Lower lobe of right lung (tissue), 2 donors: ENCODE measurements around the gene CALHM1. TPM values are rescaled to one million over a fixed set of nuclear protein-coding genes. Genes with fewer than 3 reads are reported as not detected.
"Not testable (repeated sequence)": the region's sequence is repeated elsewhere in the genome, so short reads cannot be mapped to it uniquely, and the experiment has no call there.

Experiments
- ATAC-seq, 2 donors: fragments of 200-7000 bp; cut with Tn5 transposase; one replicate each; pipeline ENCODE4 v1.9.1; 2020 to 2022; ENCODE audit warnings: mild to moderate bottlenecking in 2 of 2, moderate library complexity in 2 of 2
- DNase-seq: peaks from one replicate; pipeline ENCODE4 v3.0.0-alpha.2; 2020
- H3K27ac ChIP-seq: fragments of 200-600 bp; one replicate; pipeline ENCODE4 v1.8.0; 2022
- H3K27me3 ChIP-seq: fragments of 200-600 bp; one replicate; pipeline ENCODE4 v1.8.0; 2022; ENCODE audit warnings: low read depth
- H3K36me3 ChIP-seq: fragments of 200-600 bp; one replicate; pipeline ENCODE4 v1.8.0; 2022; ENCODE audit warnings: mild to moderate bottlenecking
- H3K4me1 ChIP-seq: fragments of 200-600 bp; one replicate; pipeline ENCODE4 v1.8.0; 2022
- H3K4me3 ChIP-seq: fragments of 200-600 bp; one replicate; pipeline ENCODE4 v1.8.0; 2022; ENCODE audit warnings: mild to moderate bottlenecking
- H3K9me3 ChIP-seq: fragments of 200-600 bp; one replicate; pipeline ENCODE4 v1.8.0; 2022
- intact Hi-C: fragments of 100-400 bp; cut with DNase I; formaldehyde crosslinking; loops from one replicate; pipeline ENCODE4 v1.11.0; 2022
- total RNA-seq: library from RNA; stranded (reverse); fragmentation: NEBNext Ultra II Directional; extraction: Animal tissue kit (Norgen Biotek cat#: 25700); gene quantifications from one replicate; pipeline ENCODE4 v1.2.1, GENCODE V29; 2021
- TF ChIP-seq, protein P1 (sequence below): fragments of 200-600 bp; IDR thresholded peaks from one replicate; pipeline ENCODE4 v1.8.0; 2022; ENCODE audit warnings: antibody characterized with exemption, mild to moderate bottlenecking
- donor health status: DM: no; HTN: yes; CAD: no; lungs with severe emphysema.

Gene CALHM1
- total RNA-seq, 1 donor from 2014 or later, result 0.15 TPM

DNA sequence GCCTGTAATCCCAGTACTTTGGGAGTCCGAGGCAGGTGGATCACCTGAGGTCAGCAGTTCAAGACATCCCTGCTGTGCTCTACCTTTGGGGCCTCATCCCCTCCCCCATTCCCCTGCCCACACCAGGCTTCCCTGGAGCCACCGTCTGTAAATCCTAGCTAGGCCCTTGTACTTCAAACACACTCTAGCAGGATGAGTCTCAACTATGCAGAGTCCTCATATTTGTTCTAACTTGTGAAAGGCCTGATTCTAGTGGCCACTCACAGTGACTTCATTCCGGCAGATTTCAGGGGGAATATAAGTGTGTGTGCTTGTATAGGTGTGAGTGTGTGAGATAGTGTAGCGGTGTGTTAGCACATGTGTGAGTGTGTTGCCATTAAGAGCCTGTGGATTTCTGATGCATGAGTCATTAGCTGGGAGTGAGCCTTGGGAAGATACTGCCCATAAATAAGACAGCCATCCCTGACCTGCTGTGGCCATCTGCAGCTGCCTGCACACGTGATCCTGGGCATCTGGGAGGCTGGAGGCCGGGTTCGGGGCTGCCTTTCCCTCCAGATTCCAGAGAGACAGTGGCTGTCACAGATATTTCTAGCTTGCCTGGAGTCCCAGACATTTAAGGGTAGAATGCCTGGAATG, 33.1 kb upstream of the CALHM1 start:
- Histone ChIP-seq H3K9me3 (no peaks in the 10 kb centered on the region), H3K4me1 (peaks cover 17% of the 10 kb centered on the region), H3K27ac (no peak overlapping the region), H3K27me3 (peaks cover 35% of the 10 kb centered on the region), H3K4me3 (no peak overlapping the region), H3K36me3 (no peaks in the 10 kb centered on the region)
- ATAC-seq (peak in 1 of 2 donors; percentile 39), DNase-seq (no peak)
- intact Hi-C loops, result no loop called here
- TF ChIP-seq, protein P1, sequence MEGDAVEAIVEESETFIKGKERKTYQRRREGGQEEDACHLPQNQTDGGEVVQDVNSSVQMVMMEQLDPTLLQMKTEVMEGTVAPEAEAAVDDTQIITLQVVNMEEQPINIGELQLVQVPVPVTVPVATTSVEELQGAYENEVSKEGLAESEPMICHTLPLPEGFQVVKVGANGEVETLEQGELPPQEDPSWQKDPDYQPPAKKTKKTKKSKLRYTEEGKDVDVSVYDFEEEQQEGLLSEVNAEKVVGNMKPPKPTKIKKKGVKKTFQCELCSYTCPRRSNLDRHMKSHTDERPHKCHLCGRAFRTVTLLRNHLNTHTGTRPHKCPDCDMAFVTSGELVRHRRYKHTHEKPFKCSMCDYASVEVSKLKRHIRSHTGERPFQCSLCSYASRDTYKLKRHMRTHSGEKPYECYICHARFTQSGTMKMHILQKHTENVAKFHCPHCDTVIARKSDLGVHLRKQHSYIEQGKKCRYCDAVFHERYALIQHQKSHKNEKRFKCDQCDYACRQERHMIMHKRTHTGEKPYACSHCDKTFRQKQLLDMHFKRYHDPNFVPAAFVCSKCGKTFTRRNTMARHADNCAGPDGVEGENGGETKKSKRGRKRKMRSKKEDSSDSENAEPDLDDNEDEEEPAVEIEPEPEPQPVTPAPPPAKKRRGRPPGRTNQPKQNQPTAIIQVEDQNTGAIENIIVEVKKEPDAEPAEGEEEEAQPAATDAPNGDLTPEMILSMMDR, result no peak

DNA sequence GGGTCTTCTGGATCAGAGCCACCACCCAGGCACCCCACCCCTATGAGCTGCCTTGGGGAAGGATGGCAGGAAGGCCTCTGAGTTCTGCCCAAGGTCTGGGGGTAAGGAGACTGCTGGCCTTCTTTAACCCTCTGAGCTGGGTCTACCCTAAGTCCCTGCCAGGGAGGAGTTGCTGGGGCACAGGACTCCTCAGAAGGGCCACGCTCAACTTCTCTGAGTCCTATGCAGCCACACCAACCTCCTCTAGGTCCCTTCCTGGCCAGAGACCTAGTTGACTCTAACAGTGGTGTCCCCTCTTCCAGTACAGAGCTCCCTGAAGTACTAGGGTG, 32.2 kb upstream of the CALHM1 start:
- TF ChIP-seq, protein P1, result no peak
- H3K9me3 ChIP-seq, result no peaks in the 10 kb centered on the region
- H3K36me3 ChIP-seq, result no peaks in the 10 kb centered on the region
- no peak overlapping the region for H3K27ac ChIP-seq
- H3K4me1 ChIP-seq, result peaks cover 17% of the 10 kb centered on the region
- no peak for ATAC-seq
- peaks cover 31% of the 10 kb centered on the region for H3K27me3 ChIP-seq
- H3K4me3 ChIP-seq, result no peak overlapping the region
- intact Hi-C loops, result no loop called here
- DNase-seq, result no peak

DNA sequence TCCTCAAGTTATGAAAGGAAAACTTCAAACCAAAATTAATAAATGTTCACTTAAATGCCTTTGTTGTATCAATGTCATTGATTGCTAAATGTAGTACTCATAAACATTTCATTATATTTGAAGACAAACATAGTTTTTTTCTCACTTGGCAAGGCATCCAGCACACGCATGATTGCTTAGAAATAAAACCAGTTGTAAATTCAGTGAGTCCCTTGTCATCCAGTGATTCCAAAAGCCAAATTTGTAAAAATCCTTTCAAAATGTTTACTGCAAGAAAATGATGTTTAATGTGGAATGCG, 28.7 kb upstream of the CALHM1 start:
- intact Hi-C loops, result loop anchor here (10.0 kb wide), 1 partner anchor 73 kb away; no protein-coding TSS in a partner anchor
- H3K4me3 ChIP-seq, result no peak overlapping the region
- H3K27me3 ChIP-seq, result no peaks in the 10 kb centered on the region
- no peaks in the 10 kb centered on the region for H3K36me3 ChIP-seq
- peaks cover 4% of the 10 kb centered on the region for H3K4me1 ChIP-seq
- H3K9me3 ChIP-seq, result no peaks in the 10 kb centered on the region
- ATAC-seq, result no peak
- TF ChIP-seq, protein P1, result no peak
- no peak for DNase-seq
- no peak overlapping the region for H3K27ac ChIP-seq

DNA sequence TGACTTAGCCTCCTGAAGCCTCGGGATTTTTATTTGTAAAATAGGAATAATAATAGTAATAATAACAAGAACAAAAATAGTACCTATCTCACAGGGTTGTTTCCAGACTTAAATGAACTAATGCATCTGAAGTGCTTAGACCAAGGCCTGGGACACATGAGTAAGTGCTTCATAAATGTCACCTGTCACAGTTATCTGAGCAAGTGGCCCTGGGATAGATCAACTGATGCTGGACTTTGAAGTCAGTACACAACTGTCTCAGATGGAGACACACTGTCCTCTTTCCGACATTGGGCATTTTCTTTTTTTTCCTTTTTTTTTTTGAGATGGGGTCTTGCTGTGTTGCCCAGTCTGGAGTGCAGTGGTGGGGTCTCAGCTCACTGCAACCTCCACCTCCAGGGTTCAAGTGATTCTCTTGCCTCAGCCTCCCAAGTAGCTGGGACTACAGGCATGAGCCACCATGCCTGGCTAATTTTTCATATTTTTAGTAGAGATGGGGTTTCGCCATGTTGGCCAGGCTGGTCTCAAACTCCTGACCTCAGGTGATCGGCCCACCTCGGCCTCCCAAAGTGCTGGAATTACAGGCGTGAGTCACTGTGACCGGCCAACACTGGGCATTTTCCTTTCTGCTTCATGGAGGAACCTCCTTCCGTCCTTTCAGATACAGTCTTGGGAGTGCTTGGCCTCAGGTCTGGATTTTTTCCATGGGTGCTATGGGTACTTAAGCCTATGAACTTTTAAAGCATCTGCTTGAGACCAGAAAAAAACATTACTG, 28.1 kb upstream of the CALHM1 start:
- not testable (repeated sequence) for H3K4me3 ChIP-seq

DNA sequence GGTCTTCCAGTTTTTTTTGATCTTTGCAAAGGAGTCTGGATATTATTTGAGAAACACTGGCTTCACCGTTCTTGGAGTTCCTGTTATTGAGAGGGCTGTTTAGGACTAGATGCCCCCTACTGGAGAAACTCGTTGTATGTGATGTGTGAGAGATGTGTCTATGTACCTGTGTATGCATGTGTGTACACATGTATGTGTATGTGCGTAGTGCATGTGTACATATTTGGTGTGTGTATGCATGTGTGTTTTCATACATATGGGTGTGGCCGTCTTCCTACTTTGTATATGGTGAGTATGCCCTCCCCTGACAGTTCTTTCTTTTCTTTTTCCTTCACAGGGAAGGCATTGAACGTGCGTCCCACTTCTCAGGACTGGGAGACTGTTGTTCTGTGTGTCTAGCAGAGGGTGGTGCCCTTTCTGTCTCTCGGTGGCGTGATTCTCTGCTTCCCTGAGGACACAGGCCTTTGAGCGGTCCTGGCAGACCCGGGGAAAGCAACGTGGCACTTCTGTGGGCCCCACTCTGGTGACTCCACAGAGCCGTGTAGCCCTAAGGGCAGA, 23.4 kb upstream of the CALHM1 start:
- intact Hi-C loops, result loop anchor here (10.0 kb wide), 1 partner anchor 67 kb away; no protein-coding TSS in a partner anchor
- DNase-seq (no peak), ATAC-seq (peak; percentile 66)
- Histone ChIP-seq H3K4me3 (no peak overlapping the region), H3K9me3 (no peaks in the 10 kb centered on the region), H3K27ac (no peak overlapping the region), H3K36me3 (no peaks in the 10 kb centered on the region), H3K27me3 (no peaks in the 10 kb centered on the region), H3K4me1 (no peaks in the 10 kb centered on the region)
- TF ChIP-seq, protein P1, result peak; percentile 68

More for the DNA sequence above, 28.1 kb upstream of the CALHM1 start:
- DNase-seq, H3K4me1 ChIP-seq, H3K36me3 ChIP-seq, ATAC-seq, H3K9me3 ChIP-seq, H3K27ac ChIP-seq, H3K27me3 ChIP-seq: not testable (repeated sequence)
- intact Hi-C loops, result loop anchor here (10.0 kb wide), 1 partner anchor 72 kb away; no protein-coding TSS in a partner anchor

DNA sequence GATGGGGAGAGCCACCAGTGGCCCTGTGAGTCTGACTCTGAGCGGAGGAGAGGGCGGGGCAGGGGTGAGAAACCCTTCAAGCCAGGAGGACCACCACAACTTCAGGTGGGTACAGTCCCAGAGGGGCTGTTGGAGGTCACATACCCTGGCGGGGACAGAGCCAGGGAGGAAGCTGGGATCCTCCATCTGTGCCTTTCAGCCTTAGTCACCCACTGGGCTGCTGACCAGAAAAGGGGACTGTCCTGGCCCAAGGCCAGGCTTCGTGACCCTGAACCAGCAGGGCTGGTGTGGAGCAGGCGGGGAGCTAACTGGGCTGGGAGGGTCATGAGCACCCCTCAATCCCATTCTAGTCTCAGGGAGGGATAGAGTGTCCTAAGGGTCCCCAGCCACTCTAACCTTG, 21.8 kb upstream of the CALHM1 start:
- TF ChIP-seq, protein P1, result no peak
- intact Hi-C loops, result loop anchor here (10.0 kb wide), 1 partner anchor 66 kb away; no protein-coding TSS in a partner anchor
- Histone ChIP-seq H3K4me1 (no peaks in the 10 kb centered on the region), H3K27me3 (no peaks in the 10 kb centered on the region), H3K9me3 (no peaks in the 10 kb centered on the region), H3K36me3 (no peaks in the 10 kb centered on the region), H3K4me3 (no peak overlapping the region), H3K27ac (no peak overlapping the region)
- no peak for ATAC-seq
- DNase-seq, result no peak
